Measurements from ENCODE around the gene MTHFD1L. TPM values are rescaled to one million over a fixed set of nuclear protein-coding genes. Genes with fewer than 3 reads are reported as not detected.

MTHFD1L gene
- total and polyA plus RNA-seq, 4 donors, result 7.6 to 34.9 (median 11.0) TPM

GRCh38 chr6:150925976-150926375 lies 60.5 kb downstream of the MTHFD1L start:
- Histone ChIP-seq H3K27ac (ENCODE audit: low read depth in 1 of 2, low read length in 1 of 2) (no peak overlapping the region), H3K36me3 (ENCODE audit: control insufficient read depth in 4 of 4, insufficient read depth in 4 of 4, low read length in 4 of 4) (peaks cover 0 to 6% (median 3%) of the 10 kb centered on the region in 4 donors), H3K9me3 (ENCODE audit: control insufficient read depth in 4 of 4, insufficient read depth in 3 of 4, low read length in 3 of 4) (no peaks in the 10 kb centered on the region), H3K4me3 (no peak overlapping the region), H3K9ac (ENCODE audit: insufficient read depth in 1 of 2, low read length in 2 of 2) (no peak overlapping the region), H3K27me3 (ENCODE audit: control insufficient read depth in 3 of 3, insufficient read depth in 3 of 3, low read length in 2 of 3) (no peaks in the 10 kb centered on the region), H3K4me1 (ENCODE audit: control insufficient read depth in 5 of 5, insufficient read depth in 5 of 5, low read length in 5 of 5) (peaks cover 0 to 6% (median 0%) of the 10 kb centered on the region in 5 donors)
- ATAC-seq (ENCODE audit: insufficient read depth, low FRiP score) (no peak), DNase-seq (no peak)
- 84 to 94% methylated on average over 7 of the region's 7 CpGs for WGBS, 2 donors
- no peak for TF ChIP-seq CTCF (IDR thresholded peaks at IDR 0.05; ENCODE audit: control extremely low read depth, extremely low read depth)

- ATAC-seq (ENCODE audit: insufficient read depth, low FRiP score) (no peak), DNase-seq (no peak)
- TF ChIP-seq CTCF (IDR thresholded peaks at IDR 0.05; ENCODE audit: control extremely low read depth, extremely low read depth), result no peak
- peaks cover 0 to 6% (median 0%) of the 10 kb centered on the region in 5 donors for H3K4me1 ChIP-seq (ENCODE audit: control insufficient read depth in 5 of 5, insufficient read depth in 5 of 5, low read length in 5 of 5)
- H3K27me3 ChIP-seq (ENCODE audit: control insufficient read depth in 3 of 3, insufficient read depth in 3 of 3, low read length in 2 of 3), result no peaks in the 10 kb centered on the region
- H3K36me3 ChIP-seq (ENCODE audit: control insufficient read depth in 4 of 4, insufficient read depth in 4 of 4, low read length in 4 of 4), result peaks cover 0 to 5% (median under 1%) of the 10 kb centered on the region in 4 donors
- H3K27ac ChIP-seq (ENCODE audit: low read depth in 1 of 2, low read length in 1 of 2), result no peak overlapping the region
- H3K9ac ChIP-seq (ENCODE audit: insufficient read depth in 1 of 2, low read length in 2 of 2), result no peak overlapping the region
- 83 to 86% methylated on average over 3 of the region's 3 CpGs for WGBS, 2 donors
- no peaks in the 10 kb centered on the region for H3K9me3 ChIP-seq (ENCODE audit: control insufficient read depth in 4 of 4, insufficient read depth in 3 of 4, low read length in 3 of 4)
- no peak overlapping the region for H3K4me3 ChIP-seq
Measured at GRCh38 chr6:150928882-150929281, 63.4 kb downstream of the MTHFD1L start.

- WGBS, 2 donors, result 80% methylated on average over 2 of the region's 2 CpGs
- no peaks in the 10 kb centered on the region for H3K9me3 ChIP-seq (ENCODE audit: control insufficient read depth in 4 of 4, insufficient read depth in 3 of 4, low read length in 3 of 4)
- H3K27ac ChIP-seq (ENCODE audit: low read depth in 1 of 2, low read length in 1 of 2), result no peak overlapping the region
- H3K4me3 ChIP-seq, result no peak overlapping the region
- ATAC-seq (ENCODE audit: insufficient read depth, low FRiP score) (no peak), DNase-seq (no peak)
- H3K9ac ChIP-seq (ENCODE audit: insufficient read depth in 1 of 2, low read length in 2 of 2), result no peak overlapping the region
- peaks cover 0 to 6% (median 0%) of the 10 kb centered on the region in 5 donors for H3K4me1 ChIP-seq (ENCODE audit: control insufficient read depth in 5 of 5, insufficient read depth in 5 of 5, low read length in 5 of 5)
- peaks cover 0 to 5% (median 1%) of the 10 kb centered on the region in 4 donors for H3K36me3 ChIP-seq (ENCODE audit: control insufficient read depth in 4 of 4, insufficient read depth in 4 of 4, low read length in 4 of 4)
- no peak for TF ChIP-seq CTCF (IDR thresholded peaks at IDR 0.05; ENCODE audit: control extremely low read depth, extremely low read depth)
- no peaks in the 10 kb centered on the region for H3K27me3 ChIP-seq (ENCODE audit: control insufficient read depth in 3 of 3, insufficient read depth in 3 of 3, low read length in 2 of 3)
Measured at GRCh38 chr6:150929416-150929815, 63.9 kb downstream of the MTHFD1L start.

- H3K27me3 ChIP-seq (ENCODE audit: control insufficient read depth in 3 of 3, insufficient read depth in 3 of 3, low read length in 2 of 3), result no peaks in the 10 kb centered on the region
- 77 to 91% methylated on average over 1 of the region's 1 CpG for WGBS, 2 donors
- ATAC-seq (ENCODE audit: insufficient read depth, low FRiP score), result no peak
Measured at GRCh38 chr6:150930841-150931240, 65.3 kb downstream of the MTHFD1L start.

More at GRCh38 chr6:150930841-150931240, 65.3 kb downstream of the MTHFD1L start:
- Histone ChIP-seq H3K9ac (ENCODE audit: insufficient read depth in 1 of 2, low read length in 2 of 2) (no peak overlapping the region), H3K27ac (ENCODE audit: low read depth in 1 of 2, low read length in 1 of 2) (no peak overlapping the region), H3K36me3 (ENCODE audit: control insufficient read depth in 4 of 4, insufficient read depth in 4 of 4, low read length in 4 of 4) (peaks cover 0 to 3% (median 1%) of the 10 kb centered on the region in 4 donors), H3K4me1 (ENCODE audit: control insufficient read depth in 5 of 5, insufficient read depth in 5 of 5, low read length in 5 of 5) (peaks cover 0 to 3% (median 0%) of the 10 kb centered on the region in 5 donors), H3K4me3 (no peak overlapping the region), H3K9me3 (ENCODE audit: control insufficient read depth in 4 of 4, insufficient read depth in 3 of 4, low read length in 3 of 4) (no peaks in the 10 kb centered on the region)
- DNase-seq, result no peak
- no peak for TF ChIP-seq CTCF (IDR thresholded peaks at IDR 0.05; ENCODE audit: control extremely low read depth, extremely low read depth)
